ENCODE measurements around the gene TRPM1.

DNA sequence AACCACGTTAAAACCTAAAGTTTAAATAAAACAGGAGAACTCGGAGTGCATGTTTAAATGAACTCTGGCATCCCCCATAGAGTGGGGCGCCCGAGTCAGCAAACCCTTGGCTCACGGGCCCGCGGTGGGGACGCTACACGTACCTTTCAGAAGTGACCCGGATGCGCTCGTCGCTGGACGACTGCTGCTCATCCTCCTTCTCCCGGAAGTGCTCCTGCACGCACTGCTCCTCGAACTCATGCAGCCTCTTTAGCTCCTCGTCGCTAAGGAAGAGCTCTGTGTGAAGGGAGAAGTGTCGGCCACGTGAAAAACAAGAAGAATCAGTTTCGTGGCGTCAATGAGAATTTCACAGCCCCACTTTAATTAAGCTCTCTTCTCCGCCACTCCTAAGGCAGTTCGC, 75.5 kb downstream of the TRPM1 start:
- TF ChIP-seq, protein P1, sequence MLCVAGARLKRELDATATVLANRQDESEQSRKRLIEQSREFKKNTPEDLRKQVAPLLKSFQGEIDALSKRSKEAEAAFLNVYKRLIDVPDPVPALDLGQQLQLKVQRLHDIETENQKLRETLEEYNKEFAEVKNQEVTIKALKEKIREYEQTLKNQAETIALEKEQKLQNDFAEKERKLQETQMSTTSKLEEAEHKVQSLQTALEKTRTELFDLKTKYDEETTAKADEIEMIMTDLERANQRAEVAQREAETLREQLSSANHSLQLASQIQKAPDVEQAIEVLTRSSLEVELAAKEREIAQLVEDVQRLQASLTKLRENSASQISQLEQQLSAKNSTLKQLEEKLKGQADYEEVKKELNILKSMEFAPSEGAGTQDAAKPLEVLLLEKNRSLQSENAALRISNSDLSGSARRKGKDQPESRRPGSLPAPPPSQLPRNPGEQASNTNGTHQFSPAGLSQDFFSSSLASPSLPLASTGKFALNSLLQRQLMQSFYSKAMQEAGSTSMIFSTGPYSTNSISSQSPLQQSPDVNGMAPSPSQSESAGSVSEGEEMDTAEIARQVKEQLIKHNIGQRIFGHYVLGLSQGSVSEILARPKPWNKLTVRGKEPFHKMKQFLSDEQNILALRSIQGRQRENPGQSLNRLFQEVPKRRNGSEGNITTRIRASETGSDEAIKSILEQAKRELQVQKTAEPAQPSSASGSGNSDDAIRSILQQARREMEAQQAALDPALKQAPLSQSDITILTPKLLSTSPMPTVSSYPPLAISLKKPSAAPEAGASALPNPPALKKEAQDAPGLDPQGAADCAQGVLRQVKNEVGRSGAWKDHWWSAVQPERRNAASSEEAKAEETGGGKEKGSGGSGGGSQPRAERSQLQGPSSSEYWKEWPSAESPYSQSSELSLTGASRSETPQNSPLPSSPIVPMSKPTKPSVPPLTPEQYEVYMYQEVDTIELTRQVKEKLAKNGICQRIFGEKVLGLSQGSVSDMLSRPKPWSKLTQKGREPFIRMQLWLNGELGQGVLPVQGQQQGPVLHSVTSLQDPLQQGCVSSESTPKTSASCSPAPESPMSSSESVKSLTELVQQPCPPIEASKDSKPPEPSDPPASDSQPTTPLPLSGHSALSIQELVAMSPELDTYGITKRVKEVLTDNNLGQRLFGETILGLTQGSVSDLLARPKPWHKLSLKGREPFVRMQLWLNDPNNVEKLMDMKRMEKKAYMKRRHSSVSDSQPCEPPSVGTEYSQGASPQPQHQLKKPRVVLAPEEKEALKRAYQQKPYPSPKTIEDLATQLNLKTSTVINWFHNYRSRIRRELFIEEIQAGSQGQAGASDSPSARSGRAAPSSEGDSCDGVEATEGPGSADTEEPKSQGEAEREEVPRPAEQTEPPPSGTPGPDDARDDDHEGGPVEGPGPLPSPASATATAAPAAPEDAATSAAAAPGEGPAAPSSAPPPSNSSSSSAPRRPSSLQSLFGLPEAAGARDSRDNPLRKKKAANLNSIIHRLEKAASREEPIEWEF (CRISPR knock-in tag; IDR thresholded peaks at IDR 0.05) = no peak
- TF ChIP-seq SNRNP70 (optimal IDR thresholded peaks at IDR 0.05; ENCODE audit: low read depth, low read length) = no peak
- TF ChIP-seq EZH2 (IDR thresholded peaks at IDR 0.05; ENCODE audit: borderline replicate concordance, low read depth, low read length) = no peak
- TF ChIP-seq, protein P2, sequence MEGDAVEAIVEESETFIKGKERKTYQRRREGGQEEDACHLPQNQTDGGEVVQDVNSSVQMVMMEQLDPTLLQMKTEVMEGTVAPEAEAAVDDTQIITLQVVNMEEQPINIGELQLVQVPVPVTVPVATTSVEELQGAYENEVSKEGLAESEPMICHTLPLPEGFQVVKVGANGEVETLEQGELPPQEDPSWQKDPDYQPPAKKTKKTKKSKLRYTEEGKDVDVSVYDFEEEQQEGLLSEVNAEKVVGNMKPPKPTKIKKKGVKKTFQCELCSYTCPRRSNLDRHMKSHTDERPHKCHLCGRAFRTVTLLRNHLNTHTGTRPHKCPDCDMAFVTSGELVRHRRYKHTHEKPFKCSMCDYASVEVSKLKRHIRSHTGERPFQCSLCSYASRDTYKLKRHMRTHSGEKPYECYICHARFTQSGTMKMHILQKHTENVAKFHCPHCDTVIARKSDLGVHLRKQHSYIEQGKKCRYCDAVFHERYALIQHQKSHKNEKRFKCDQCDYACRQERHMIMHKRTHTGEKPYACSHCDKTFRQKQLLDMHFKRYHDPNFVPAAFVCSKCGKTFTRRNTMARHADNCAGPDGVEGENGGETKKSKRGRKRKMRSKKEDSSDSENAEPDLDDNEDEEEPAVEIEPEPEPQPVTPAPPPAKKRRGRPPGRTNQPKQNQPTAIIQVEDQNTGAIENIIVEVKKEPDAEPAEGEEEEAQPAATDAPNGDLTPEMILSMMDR (IDR thresholded peaks at IDR 0.05 in 2 of 3, conservative IDR thresholded peaks at IDR 0.05 in 1 of 3; ENCODE audit: insufficient read depth in 2 of 3, low read depth in 1 of 3, low read length in 3 of 3) = no peak
- no peak for TF ChIP-seq KDM5B (IDR thresholded peaks at IDR 0.05; ENCODE audit: insufficient replicate concordance, low read depth, low read length)
- no peak for TF ChIP-seq POLR2AphosphoS5 (IDR thresholded peaks at IDR 0.05; ENCODE audit: control insufficient read depth, insufficient read depth, low read depth, low read length)
- no peak for TF ChIP-seq ZZZ3 (IDR thresholded peaks at IDR 0.05)
- TF ChIP-seq SMC3 (conservative IDR thresholded peaks at IDR 0.05; ENCODE audit: insufficient read depth, low read depth, low read length) = no peak
